SIG-M5 (cell line): ENCODE results near the gene TRPM5.

Experiments used
- DNase-seq: peaks from one replicate; lab custom pipeline; 2025; lab: John Stamatoyannopoulos, UW

Gene TRPM5

GRCh38 chr11:2402890-2403645 lies 41.2 kb downstream of the TRPM5 start:
- no peak for DNase-seq

DNA sequence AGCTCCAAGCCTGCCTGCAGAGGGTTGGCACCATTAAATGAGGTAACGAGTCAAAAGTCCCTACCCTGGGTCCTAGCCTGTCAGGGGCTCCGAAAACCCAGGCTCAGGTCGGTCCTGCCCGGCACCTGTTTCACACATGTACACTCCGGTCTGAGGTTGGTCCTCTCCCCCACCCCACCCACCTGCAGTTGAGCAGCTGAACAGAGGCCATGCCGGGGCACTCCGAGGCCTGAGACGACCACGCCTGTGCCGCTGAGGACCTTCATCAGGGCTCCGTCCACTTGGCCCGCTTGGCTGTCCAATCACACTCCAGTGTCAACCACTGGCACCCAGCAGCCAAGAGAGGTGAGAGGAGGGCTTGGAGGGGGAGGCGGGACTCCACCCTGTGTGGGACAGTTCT lies 42.2 kb downstream of the TRPM5 start:
- DNase-seq, result no peak

DNA sequence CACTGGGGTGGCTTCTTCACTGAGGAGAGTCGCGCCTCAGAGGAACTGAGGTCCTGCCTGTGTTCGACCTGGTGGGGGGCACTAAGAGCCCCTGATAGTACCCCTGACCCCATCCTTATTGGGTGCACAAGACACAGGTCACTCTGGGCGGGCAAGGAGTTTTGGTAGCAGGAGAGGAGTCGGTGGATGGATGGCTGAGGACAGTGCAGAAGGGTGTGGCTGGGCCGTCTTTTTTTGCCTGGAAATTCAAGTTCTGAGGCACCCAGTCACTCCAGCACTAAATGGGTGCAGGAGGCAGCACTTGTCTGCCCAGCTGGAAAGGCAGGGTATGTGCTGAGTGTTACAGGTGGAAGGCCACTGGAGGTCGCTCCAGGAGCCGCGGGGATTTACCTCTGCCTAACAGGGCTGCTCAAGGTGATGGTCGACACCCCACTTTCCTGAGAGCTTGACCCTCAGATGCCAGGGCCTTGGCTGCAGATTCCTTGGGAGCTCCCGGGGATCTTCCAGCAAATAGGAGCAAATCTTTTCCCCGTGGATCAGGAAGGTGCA lies 42.8 kb downstream of the TRPM5 start:
- no peak for DNase-seq

DNA sequence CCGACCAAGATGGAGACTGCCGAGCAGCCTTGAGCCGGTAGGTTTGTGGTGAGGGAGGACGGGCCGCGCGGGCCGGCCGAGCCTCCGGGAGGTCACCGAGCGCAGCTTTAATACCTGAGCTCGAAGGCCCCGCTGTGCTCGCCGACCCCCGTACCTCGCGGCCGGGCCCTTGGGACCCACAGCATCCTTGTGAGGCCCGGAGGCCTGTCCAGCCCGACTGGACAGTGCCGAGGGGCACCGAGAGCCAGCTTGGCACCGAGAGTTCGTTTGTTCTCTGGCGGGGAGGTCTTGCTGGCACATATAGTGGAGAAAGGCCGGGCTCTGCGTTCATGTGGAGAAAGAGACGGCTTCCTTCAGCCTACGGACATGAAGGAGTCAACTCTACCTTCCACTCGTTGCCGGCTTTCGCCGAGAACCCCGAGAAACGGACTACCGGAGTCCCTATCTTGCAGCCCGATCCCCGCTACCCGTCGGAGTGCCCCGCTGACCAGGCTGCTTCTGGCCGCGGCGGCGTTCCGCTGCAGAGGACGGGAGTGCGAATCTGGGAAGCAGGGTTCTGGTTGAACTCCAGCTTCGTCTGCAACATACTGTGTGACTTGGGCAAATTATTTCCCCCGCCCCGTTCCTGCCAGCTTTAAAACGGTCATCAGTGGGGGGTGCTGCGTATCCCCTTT lies 43.4 kb downstream of the TRPM5 start:
- DNase-seq, result no peak

DNA sequence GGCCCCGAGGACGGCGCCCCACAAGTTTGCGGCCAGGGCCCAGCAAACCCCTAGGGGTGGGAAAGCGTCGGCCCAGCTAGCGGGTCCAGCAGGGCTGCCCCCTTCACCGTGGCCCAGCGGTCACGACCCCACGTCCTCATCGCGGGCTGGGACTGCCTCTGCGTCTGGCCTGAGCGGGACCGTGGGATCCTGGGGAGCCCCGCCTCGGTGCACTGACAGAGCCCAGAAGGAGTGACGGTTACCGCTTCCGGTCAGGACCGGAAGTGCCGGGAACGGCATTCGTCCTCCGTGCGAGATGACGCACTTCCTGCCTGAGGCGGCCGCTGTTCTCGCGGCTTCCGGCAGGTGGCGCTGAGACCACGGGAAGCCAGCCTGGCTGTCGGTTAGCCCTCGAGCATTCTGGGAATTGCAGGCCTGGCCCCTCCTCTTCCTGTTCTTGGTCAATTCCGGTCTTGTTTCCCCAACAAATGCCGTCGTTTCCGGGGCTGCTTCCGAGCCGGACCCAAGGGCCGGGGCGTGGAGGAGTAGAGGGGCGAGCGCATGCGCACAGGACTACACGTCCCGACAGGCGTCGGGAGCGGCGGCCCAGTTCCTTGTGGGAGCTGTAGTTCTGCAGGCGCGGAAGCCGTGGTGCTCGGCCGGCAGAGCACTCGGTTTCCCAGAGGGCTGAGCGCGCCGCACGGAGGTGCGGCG lies 44.1 kb downstream of the TRPM5 start, which contains the start of gene TSSC4:
TSS of gene TSSC4 (plus strand) at position 682 of the 693 bp plus-strand sequence. CDS start 1,884 bp downstream, outside the sequence.
- DNase-seq, result peak; percentile 95

GRCh38 chr11:2399488-2400068 lies 44.7 kb downstream of the TRPM5 start:
- no peak for DNase-seq

- no peak for DNase-seq
Measured at GRCh38 chr11:2398664-2399355, 45.5 kb downstream of the TRPM5 start.

DNA sequence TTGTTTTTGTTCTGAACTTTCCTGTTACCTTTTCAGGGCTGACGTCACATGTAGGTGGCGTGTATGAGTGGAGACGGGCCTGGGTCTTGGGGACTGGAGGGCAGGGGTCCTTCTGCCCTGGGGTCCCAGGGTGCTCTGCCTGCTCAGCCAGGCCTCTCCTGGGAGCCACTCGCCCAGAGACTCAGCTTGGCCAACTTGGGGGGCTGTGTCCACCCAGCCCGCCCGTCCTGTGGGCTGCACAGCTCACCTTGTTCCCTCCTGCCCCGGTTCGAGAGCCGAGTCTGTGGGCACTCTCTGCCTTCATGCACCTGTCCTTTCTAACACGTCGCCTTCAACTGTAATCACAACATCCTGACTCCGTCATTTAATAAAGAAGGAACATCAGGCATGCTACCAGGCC lies 47.3 kb downstream of the TRPM5 start:
- no peak for DNase-seq

GRCh38 chr11:2396471-2396870 lies 47.8 kb downstream of the TRPM5 start:
- no peak for DNase-seq

GRCh38 chr11:2395856-2396255 lies 48.5 kb downstream of the TRPM5 start:
- no peak for DNase-seq

DNA sequence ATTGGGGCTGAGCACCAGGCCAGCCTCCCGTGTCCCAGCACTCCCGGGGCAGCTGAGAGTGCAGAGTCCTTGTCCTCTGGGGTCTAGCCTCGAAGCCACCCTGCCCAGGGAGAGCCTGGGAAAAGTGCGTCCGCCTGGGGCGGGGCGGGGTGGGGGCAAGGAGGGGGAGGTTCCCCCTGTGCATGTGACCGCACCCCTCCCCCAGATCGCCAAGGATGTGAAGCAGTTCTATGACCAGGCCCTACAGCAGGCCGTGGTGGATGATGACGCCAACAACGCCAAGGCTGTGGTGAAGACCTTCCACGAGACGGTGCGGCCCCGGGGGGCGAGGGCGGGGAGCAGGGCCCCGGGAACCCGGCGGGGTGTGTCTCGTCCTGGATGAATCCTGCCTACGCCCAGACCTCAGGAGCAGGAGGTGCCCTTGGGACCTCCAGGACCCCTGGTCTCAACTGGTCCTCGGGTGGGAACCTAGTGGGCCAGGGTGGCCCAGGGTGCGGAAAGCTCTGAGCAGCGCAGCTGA lies 49.0 kb downstream of the TRPM5 start:
- no peak for DNase-seq

DNA sequence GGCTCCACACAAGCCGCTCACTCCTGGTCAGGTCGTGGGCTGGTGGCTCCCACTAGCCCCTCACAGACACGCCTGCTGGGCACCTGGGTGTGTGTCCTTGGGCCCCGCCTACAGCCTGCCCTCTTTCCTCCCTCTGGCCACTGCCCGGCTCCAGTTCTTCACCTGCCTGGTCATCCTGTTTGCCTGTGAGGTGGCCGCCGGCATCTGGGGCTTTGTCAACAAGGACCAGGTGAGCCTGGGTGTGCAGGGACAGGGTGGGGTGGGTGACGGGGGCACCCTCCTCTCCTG lies 49.6 kb downstream of the TRPM5 start:
- no peak for DNase-seq
